ENCODE results near the gene FLYWCH2.
"Not testable (repeated sequence)": the region's sequence is repeated elsewhere in the genome, so short reads cannot be mapped to it uniquely, and the experiment has no call there.

The FLYWCH2 gene

DNA sequence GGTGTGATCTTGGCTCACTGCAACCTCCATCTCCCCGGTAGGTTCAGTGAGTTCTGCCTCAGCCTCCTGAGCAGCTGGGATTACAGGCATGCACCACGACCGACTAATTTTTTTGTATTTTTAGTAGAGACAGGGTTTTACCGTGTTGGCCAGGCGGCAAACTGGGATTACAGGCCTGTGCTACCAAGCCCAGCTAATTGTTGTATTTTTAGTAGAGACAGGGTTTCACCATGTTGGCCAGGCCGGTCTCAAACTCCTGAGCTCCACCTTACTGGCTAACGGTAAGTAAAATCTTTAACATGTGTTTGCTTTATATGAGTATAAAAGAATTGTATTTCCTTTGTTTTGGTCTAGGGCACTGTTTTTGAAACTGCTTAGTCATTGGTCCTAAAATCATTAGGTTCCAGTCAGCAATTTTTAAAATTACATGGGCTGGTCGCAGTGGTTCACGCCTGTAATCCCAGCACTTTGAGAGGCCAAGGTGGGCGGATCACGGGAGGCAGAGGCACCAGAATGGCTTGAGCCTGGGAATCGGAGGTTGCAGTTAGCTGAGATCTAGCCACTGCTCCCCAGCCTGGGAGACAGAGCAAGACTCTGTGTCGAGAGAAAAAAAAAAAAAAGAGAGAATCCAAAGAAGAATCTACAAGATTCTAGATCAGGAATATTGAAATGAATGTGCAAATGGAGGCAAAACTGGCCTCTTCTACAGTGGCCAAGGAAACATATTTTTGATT, 32.3 kb downstream of the FLYWCH2 start:
- no peak for DNase-seq

DNA sequence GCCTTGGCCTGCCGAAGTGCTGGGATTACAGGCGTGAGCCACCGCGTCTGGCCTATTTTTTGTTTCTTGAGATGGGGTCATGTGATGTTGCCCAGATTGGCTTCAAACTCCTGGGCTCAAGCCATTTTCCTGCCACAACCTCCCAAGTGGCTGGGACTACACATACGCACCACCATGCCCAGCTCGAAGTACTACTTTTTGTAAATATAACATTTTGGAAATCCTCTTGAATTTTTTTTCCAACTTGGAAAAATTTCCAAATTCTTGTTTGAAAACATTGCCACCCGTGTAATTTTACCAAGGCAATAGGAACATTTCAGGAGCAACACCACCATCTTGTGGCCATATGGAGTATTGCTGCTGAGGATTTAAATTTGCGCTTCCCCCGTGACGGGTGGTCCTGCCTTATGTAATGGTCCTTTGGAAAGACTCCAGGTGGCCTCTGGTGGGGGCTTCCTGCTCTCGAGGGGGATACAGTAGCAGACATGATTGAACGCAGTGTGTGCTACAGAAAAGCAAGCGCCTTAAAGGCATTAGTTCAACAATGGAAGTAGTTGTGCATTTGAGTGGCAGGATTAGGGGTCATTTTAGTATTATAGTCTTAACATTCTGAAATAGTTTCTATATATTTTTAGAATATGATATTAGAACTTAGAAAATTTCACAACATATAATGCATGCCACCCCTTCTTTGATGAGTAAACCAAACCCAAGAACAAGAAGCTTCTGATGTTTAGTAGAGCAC, 36.7 kb downstream of the FLYWCH2 start:
- peak; percentile 46 for DNase-seq

DNA sequence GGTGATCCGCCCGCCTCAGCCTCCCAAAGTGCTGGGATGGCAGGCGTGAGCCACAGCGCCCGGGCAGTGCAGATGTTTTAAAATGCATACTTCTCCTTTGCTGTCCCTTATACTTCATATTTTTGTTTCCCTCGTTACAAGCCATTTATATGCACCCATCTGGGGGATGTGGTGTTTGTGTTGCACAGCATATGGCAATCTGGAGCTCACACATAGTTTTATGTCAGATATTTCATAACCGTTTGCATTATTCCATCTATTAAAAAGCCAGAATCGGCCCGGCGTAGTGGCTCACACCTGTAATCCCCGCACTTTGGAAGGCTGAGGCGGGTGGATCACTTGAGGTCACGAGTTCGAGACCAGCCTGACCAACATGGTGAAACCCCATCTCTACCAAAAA, 40.5 kb downstream of the FLYWCH2 start:
- no peak for DNase-seq

- DNase-seq, result no peak
Observed at GRCh38 chr16:2924901-2925755, 42.1 kb downstream of the FLYWCH2 start.

GRCh38 chr16:2925951-2926649, 43.1 kb downstream of the FLYWCH2 start:
- no peak for DNase-seq

GRCh38 chr16:2926650-2926999, 43.6 kb downstream of the FLYWCH2 start:
- no peak for DNase-seq

GRCh38 chr16:2927010-2927646, 44.1 kb downstream of the FLYWCH2 start:
- peak; percentile 76 for DNase-seq

- DNase-seq, result not testable (repeated sequence)
Observed at GRCh38 chr16:2928151-2928550, 45.1 kb downstream of the FLYWCH2 start.

DNA sequence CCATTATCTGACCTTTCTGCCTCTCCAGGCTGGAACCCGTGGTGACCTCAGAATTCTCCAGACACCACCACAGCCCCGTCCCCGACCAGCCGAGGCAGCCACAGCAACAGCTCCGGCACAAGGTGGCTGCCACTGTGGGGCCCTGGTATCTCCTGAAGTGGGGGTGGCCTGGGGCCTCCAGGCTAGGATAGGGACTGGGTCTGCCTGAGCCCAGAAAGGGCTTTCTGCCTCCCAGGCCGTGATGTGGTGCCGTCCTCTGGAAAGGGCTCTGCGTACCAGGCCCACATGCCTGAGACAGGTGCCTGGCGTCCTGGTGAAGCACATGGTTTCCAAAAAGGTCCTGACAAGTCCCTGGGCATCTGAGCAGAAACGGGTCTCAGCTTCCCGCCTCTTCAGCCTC, 45.8 kb downstream of the FLYWCH2 start:
- no peak for DNase-seq

DNA sequence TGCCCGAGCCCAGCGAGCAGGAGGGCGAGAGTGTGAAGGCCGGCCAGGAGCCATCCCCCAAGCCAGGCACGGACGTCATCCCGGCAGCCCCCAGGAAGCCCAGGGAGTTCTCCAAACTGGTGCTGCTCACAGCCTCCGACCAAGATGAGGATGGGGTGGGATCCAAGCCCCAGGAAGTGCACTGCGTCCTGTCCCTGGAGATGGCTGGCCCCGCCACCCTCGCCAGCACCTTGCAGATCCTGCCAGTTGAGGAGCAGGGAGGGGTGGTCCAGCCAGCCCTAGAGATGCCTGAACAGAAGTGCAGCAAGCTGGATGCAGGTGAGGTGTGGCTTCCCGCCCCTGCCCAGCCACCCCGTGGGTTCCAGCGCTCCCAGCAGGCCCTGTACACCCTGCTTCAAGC, 46.7 kb downstream of the FLYWCH2 start:
- no peak for DNase-seq

DNA sequence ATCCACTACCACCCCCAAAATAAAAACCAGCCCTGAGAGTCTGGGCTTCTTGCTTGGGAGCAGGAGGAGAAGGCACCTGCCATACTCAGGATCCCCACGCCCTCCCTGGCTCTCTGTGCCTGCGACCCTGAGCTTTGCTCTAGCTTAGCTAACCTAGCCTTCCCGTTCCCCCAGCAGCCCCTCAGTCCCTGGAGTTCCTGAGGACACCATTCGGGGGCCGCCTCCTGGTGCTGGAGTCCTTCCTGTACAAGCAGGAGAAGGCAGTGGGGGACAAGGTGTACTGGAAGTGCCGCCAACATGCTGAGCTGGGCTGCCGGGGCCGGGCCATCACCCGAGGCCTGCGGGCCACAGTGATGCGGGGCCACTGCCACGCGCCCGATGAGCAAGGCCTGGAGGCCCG, 47.2 kb downstream of the FLYWCH2 start:
- no peak for DNase-seq

DNA sequence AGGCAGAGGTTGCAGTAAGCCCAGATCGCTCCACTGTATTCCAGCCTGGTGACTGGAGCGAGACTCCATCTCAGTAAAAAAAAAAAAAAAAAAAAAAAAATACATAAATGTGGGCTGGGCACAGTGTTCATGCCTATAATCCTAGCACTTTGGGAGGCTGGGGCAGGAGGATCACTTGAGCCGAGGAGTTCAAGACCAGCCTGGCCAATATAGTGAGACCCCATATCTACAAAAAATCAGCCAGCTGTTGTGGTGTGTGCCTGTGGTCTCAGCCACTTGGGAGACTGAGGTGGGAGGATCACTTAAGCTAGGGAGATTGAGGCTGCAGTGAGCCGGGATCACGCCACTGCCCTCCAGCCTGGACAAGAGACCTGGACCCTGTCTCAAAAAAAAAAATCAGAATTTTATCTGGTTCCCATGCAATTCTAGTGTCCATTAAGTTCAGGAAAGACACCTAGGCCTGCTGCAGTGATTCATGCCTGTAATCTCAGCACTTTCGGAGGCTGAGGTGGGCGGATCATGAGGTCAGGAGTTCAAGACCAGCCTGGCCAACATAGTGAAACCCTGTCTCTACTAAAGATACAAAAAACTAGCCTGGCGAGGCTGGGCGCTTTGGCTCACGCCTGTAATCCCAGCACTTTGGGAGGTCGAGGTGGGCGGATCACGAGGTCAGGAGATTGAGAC, 48.4 kb downstream of the FLYWCH2 start:
- not testable (repeated sequence) for DNase-seq

- DNase-seq, result no peak
Observed at GRCh38 chr16:2933136-2933535, 50.1 kb downstream of the FLYWCH2 start.

- DNase-seq, result no peak
Observed at GRCh38 chr16:2933701-2934100, 50.7 kb downstream of the FLYWCH2 start.

DNA sequence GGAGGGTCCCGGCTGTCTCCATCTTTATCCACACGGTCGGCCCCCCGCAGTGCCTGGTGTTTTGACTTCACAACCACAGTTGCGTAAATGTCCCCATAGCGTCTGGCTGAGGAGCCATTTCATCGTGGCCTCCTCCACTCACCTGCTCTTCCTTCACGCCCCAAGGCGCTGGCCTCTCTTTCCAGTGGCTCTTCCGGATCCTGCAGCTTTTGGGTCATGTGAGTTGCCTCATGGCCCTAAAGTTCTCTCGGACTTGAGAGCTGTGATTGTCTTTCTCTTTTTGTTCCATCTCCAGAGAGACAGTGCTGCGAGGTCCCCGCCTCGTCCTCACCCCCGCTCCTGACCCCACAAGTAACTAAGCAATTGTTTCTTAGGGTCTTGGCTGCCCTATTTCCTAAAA, 51.4 kb downstream of the FLYWCH2 start:
- no peak for DNase-seq

GRCh38 chr16:2936436-2937011, 53.5 kb downstream of the FLYWCH2 start:
- no peak for DNase-seq

- DNase-seq, result no peak
Observed at GRCh38 chr16:2937170-2937569, 54.2 kb downstream of the FLYWCH2 start.

GRCh38 chr16:2938206-2938605, 55.2 kb downstream of the FLYWCH2 start:
- no peak for DNase-seq

GRCh38 chr16:2939968-2940367, 57.0 kb downstream of the FLYWCH2 start:
- DNase-seq, result no peak

DNA sequence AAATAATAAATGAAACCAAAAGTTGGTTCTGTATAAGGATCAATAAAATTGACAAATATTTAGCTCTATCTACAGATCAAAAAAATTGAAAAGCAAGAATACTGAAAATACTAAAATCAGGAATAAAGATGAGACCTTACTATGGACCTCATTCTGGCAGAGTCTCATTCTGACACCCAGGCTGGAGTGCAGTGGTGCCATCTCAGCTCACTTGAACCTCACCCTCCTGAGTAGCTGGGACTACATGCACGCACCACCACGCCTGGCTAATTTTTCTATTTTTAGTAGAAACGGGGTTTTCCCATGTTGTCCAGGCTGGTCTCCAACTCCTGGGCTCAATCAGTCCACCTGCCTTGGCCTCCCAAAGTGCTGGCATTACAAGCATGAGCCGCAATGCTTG, 59.0 kb downstream of the FLYWCH2 start:
- DNase-seq, result no peak

DNA sequence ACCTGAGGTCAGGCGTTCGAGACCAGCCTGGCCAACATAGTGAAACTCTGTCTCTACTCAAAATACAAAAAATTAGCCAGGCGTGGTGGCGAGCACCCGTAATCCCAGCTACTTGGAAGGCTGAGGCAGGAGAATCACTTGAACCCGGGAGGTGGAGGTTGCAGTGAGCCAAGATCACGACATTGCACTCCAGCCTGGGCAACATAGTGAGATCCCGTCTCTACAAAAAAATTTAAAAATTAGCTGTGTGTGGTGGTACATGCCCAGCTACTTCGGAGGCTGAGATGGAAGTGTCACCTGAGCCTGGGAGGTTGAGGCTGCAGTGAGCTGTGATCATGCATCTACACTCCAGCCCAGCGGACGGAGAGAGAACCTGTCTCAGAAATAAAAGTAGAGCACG, 60.7 kb downstream of the FLYWCH2 start:
- DNase-seq, result not testable (repeated sequence)

GRCh38 chr16:2946649-2947048, 63.6 kb downstream of the FLYWCH2 start:
- no peak for DNase-seq
